HG02884 (cell line): ENCODE results near the gene PCED1A.

Source experiments
- ATAC-seq: cut with Tn5 transposase; IDR thresholded peaks from one replicate; pipeline ENCODE4 v1.9.1; 2021; ENCODE audit warnings: mild to moderate bottlenecking, moderate library complexity; ENCODE audit not compliant: unreplicated experiment

Gene PCED1A

GRCh38 chr20:2840138-2840966 lies at the start of gene PCED1A, which contains the start of gene VPS16:
Gene PCED1A, minus strand, starts transcription at chr20:2840655. Its CDS starts 743 bp downstream, at chr20:2839912.
Gene VPS16, plus strand, starts transcription at chr20:2840745. Its CDS starts 30 bp downstream, at chr20:2840775.
- ATAC-seq: peak; percentile 92

GRCh38 chr20:2889797-2890196 lies 49.3 kb upstream of the PCED1A start:
- no peak for ATAC-seq

- ATAC-seq: no peak
These were observed 48.8 kb upstream of the PCED1A start for GRCh38 chr20:2889209-2889608.

- no peak for ATAC-seq
These were observed 47.9 kb upstream of the PCED1A start for GRCh38 chr20:2888224-2888955.

GRCh38 chr20:2887715-2888114 lies 47.3 kb upstream of the PCED1A start:
- no peak for ATAC-seq

- ATAC-seq: no peak
These were observed 43.5 kb upstream of the PCED1A start for GRCh38 chr20:2883726-2884637.

GRCh38 chr20:2880650-2881049 lies 40.2 kb upstream of the PCED1A start:
- no peak for ATAC-seq

GRCh38 chr20:2879146-2879545 lies 38.7 kb upstream of the PCED1A start:
- no peak for ATAC-seq

GRCh38 chr20:2878515-2878914 lies 38.1 kb upstream of the PCED1A start:
- no peak for ATAC-seq

GRCh38 chr20:2875690-2876203 lies 35.3 kb upstream of the PCED1A start:
- no peak for ATAC-seq

GRCh38 chr20:2874456-2874855 lies 34.0 kb upstream of the PCED1A start:
- ATAC-seq: no peak

GRCh38 chr20:2873747-2874041 lies 33.2 kb upstream of the PCED1A start:
- ATAC-seq: peak; percentile 34

- ATAC-seq: peak; percentile 89
These were observed 32.7 kb upstream of the PCED1A start, which contains the start of gene PTPRA for GRCh38 chr20:2873010-2873746. Gene PTPRA, plus strand, starts transcription at chr20:2873481. Its CDS starts 90,797 bp downstream, at chr20:2964278.

- ATAC-seq: no peak
These were observed 32.1 kb upstream of the PCED1A start for GRCh38 chr20:2872459-2873009.

GRCh38 chr20:2871661-2872458 lies 31.4 kb upstream of the PCED1A start:
- ATAC-seq: no peak

- no peak for ATAC-seq
These were observed 30.6 kb upstream of the PCED1A start for GRCh38 chr20:2871111-2871465.

- no peak for ATAC-seq
These were observed 28.9 kb upstream of the PCED1A start for GRCh38 chr20:2869381-2869780.

GRCh38 chr20:2867081-2867864 lies 26.8 kb upstream of the PCED1A start:
- no peak for ATAC-seq
